H1 (cell line): Measurements from ENCODE around the gene PELI2. TPM values are rescaled to one million over a fixed set of nuclear protein-coding genes. Genes with fewer than 3 reads are reported as not detected.

Source experiments
- CTCF ChIA-PET: fragments of 300-600 bp; sonication (Branson Sonifier 250); formaldehyde crosslinking; loops from one replicate; lab custom pipeline; 2021; ENCODE audit not compliant: partially characterized antibody; lab: Charles Lee
- POLR2A ChIA-PET: fragments of 300-600 bp; sonication (Branson Sonifier 250); formaldehyde crosslinking; loops from one replicate; lab custom pipeline; 2021; ENCODE audit warnings: inconsistent platforms; ENCODE audit not compliant: partially characterized antibody; lab: Charles Lee
- DNase-seq, 2 experiments: peaks; one replicate each; pipeline versions ENCODE4 v3.0.0 to v3.0.0-alpha.2; 2010 to 2022; ENCODE audit warnings: low spot score in 2 of 2, low read depth in 1 of 2, mixed read lengths in 1 of 2
- FAIRE-seq: peaks from 2 replicates; lab custom pipeline; 2011; peaks lifted over from hg19 to GRCh38; lab: Jason Lieb, UNC
- H2AFZ ChIP-seq: 2 replicates; pipeline ENCODE4 v1.8.1; 2012; ENCODE audit warnings: low read length, inconsistent platforms
- H2AK5ac ChIP-seq: 2 replicates; pipeline ENCODE4 v1.6.1; 2013; ENCODE audit warnings: low read depth, low read length
- H2BK120ac ChIP-seq: replicated peaks from 2 replicates; pipeline ENCODE3; 2013; ENCODE audit warnings: low read depth, low read length, inconsistent platforms
- H2BK12ac ChIP-seq: 2 replicates; pipeline ENCODE4 v1.6.1; 2013; ENCODE audit warnings: low read depth, low read length
- H2BK15ac ChIP-seq: 2 replicates; pipeline ENCODE4 v1.6.1; 2013; ENCODE audit warnings: low read length
- H2BK20ac ChIP-seq: 2 replicates; pipeline ENCODE4 v1.6.1; 2013; ENCODE audit warnings: low read length
- H2BK5ac ChIP-seq: 2 replicates; pipeline ENCODE4 v1.6.1; 2013; ENCODE audit warnings: low read depth, low read length
- H3K14ac ChIP-seq: 2 replicates; pipeline ENCODE4 v1.6.1; 2013; ENCODE audit warnings: inconsistent platforms; ENCODE audit not compliant: insufficient read length
- H3K18ac ChIP-seq: 2 replicates; pipeline ENCODE4 v1.6.1; 2013; ENCODE audit warnings: low read length; ENCODE audit errors: extremely low read depth
- H3K23ac ChIP-seq: 2 replicates; pipeline ENCODE4 v1.6.1; 2013; ENCODE audit warnings: inconsistent platforms; ENCODE audit not compliant: insufficient read length
- H3K23me2 ChIP-seq: 2 replicates; pipeline ENCODE4 v1.6.1; 2013; ENCODE audit warnings: low read depth, low read length
- H3K27ac ChIP-seq: 2 replicates; pipeline ENCODE4 v1.6.1; 2011; ENCODE audit warnings: low read depth, low read length, inconsistent platforms
- H3K27me3 ChIP-seq, 4 experiments: replicated peaks in 1 of 4; 1 replicate in 1 of 4; 2 replicates in 3 of 4; pipeline versions ENCODE4 v1.6.1 to v1.8.1; 2011 to 2013; ENCODE audit warnings: low read length in 3 of 4, mild to moderate bottlenecking in 3 of 4, inconsistent platforms in 2 of 4, mixed read lengths in 2 of 4, moderate library complexity in 1 of 4; ENCODE audit not compliant: control insufficient read depth in 3 of 4, insufficient read depth in 3 of 4; ENCODE audit errors: extremely low read depth in 1 of 4
- H3K36me3 ChIP-seq, 4 experiments: 2 replicates each; pipeline versions ENCODE4 v1.6.1 to v1.8.1; 2011 to 2013; ENCODE audit warnings: mild to moderate bottlenecking in 4 of 4, low read length in 3 of 4, moderate library complexity in 2 of 4, control low read depth in 1 of 4, inconsistent platforms in 1 of 4; ENCODE audit not compliant: insufficient read depth in 4 of 4, control insufficient read depth in 2 of 4
- H3K4ac ChIP-seq: replicated peaks from 2 replicates; pipeline ENCODE3; 2013; ENCODE audit warnings: low read length, low read depth, mixed read lengths, inconsistent platforms; ENCODE audit not compliant: insufficient read length
- H3K4me1 ChIP-seq, 4 experiments: replicated peaks in 1 of 4; 1 replicate in 1 of 4; 2 replicates in 3 of 4; pipeline versions ENCODE4 v1.6.1 to v1.8.1; 2011 to 2013; ENCODE audit warnings: low read length in 3 of 4, inconsistent platforms in 2 of 4, mixed read lengths in 1 of 4; ENCODE audit not compliant: insufficient read depth in 4 of 4, control insufficient read depth in 3 of 4
- H3K4me2 ChIP-seq, 2 experiments: 2 replicates each; pipeline versions ENCODE4 v1.6.1 to v1.8.1; 2011 to 2013; ENCODE audit warnings: low read depth in 2 of 2, low read length in 2 of 2, control low read depth in 1 of 2, inconsistent platforms in 1 of 2, mild to moderate bottlenecking in 1 of 2; ENCODE audit not compliant: insufficient read depth in 1 of 2
- H3K4me3 ChIP-seq, 4 experiments: fragments of 200-600, 300-600 bp in 1 of 4; sonication (generic), shearing (Covaris generic), sonication (Bioruptor Twin) in 1 of 4; 2 replicates each; pipeline versions ENCODE4 v1.5.1 to v1.8.1; 2011 to 2016; ENCODE audit warnings: low read length in 4 of 4, low read depth in 3 of 4, control low read depth in 2 of 4, inconsistent platforms in 2 of 4, mild to moderate bottlenecking in 2 of 4, mixed read lengths in 1 of 4, moderate library complexity in 1 of 4; ENCODE audit not compliant: insufficient read depth in 2 of 4; ENCODE audit errors: extremely low read depth in 1 of 4
- H3K56ac ChIP-seq: replicated peaks from 2 replicates; pipeline ENCODE3; 2013; ENCODE audit warnings: low read depth, mild to moderate bottlenecking, mixed read lengths, low read length, inconsistent platforms; ENCODE audit not compliant: insufficient read length
- H3K79me1 ChIP-seq: 2 replicates; pipeline ENCODE4 v1.6.1; 2013; ENCODE audit warnings: low read depth, low read length, control low read depth
- H3K79me2 ChIP-seq, 2 experiments: 2 replicates each; pipeline versions ENCODE4 v1.6.1 to v1.8.1; 2012 to 2013; ENCODE audit warnings: low read length in 2 of 2, mild to moderate bottlenecking in 2 of 2, inconsistent platforms in 1 of 2; ENCODE audit not compliant: insufficient read depth in 2 of 2, control insufficient read depth in 1 of 2
- H3K9ac ChIP-seq, 4 experiments: replicated peaks in 1 of 4; 1 replicate in 1 of 4; 2 replicates in 3 of 4; pipeline versions ENCODE4 v1.6.1 to v1.8.1; 2011 to 2013; ENCODE audit warnings: low read depth in 3 of 4, low read length in 3 of 4, control low read depth in 2 of 4, mild to moderate bottlenecking in 2 of 4, moderate library complexity in 2 of 4, inconsistent platforms in 1 of 4; ENCODE audit errors: extremely low read depth in 1 of 4
- H3K9me3 ChIP-seq, 2 experiments: 2 replicates each; pipeline versions ENCODE4 v1.6.1 to v1.8.1; 2012 to 2013; ENCODE audit warnings: mild to moderate bottlenecking in 2 of 2, moderate library complexity in 2 of 2, control low read depth in 1 of 2, inconsistent platforms in 1 of 2, low read depth in 1 of 2, low read length in 1 of 2, mixed read lengths in 1 of 2; ENCODE audit not compliant: insufficient read depth in 2 of 2
- H4K20me1 ChIP-seq, 2 experiments: replicated peaks in 1 of 2; 2 replicates each; pipeline versions ENCODE3 to v1.8.1; 2011 to 2013; ENCODE audit warnings: inconsistent platforms in 2 of 2, low read length in 2 of 2, mild to moderate bottlenecking in 1 of 2; ENCODE audit not compliant: insufficient read depth in 2 of 2, control insufficient read depth in 1 of 2
- H4K5ac ChIP-seq: 2 replicates; pipeline ENCODE4 v1.6.1; 2013; ENCODE audit warnings: low read length, low read depth, mixed read lengths, inconsistent platforms; ENCODE audit not compliant: insufficient read length
- H4K8ac ChIP-seq: 2 replicates; pipeline ENCODE4 v1.8.0; 2013; ENCODE audit warnings: mild to moderate bottlenecking, moderate library complexity, low read length, inconsistent platforms; ENCODE audit not compliant: insufficient read depth; ENCODE audit errors: extremely low read depth
- H4K91ac ChIP-seq: replicated peaks from 2 replicates; pipeline ENCODE3; 2013; ENCODE audit warnings: low read length, mixed read lengths, inconsistent platforms; ENCODE audit not compliant: insufficient read length
- ASH2L ChIP-seq: fragments of 200-600, 300-600 bp; sonication (generic); IDR thresholded peaks from one replicate; pipeline ENCODE4 v1.7.1; 2017; ENCODE audit warnings: low read length
- ATF2 ChIP-seq: IDR thresholded peaks from 2 replicates; pipeline ENCODE4 v1.6.1; 2012; ENCODE audit warnings: low read length, inconsistent platforms
- BACH1 ChIP-seq: IDR thresholded peaks from 2 replicates; pipeline ENCODE4 v1.6.1; 2012; ENCODE audit warnings: low read length, improper control_type of control experiment
- CBX8 ChIP-seq: fragments of 300-800, 300-1000 bp; sonication (generic); IDR thresholded peaks from 2 replicates; pipeline ENCODE4 v1.7.1; 2016; ENCODE audit warnings: low read depth, low read length, borderline replicate concordance
- CHD1 ChIP-seq: IDR thresholded peaks from 2 replicates; pipeline ENCODE4 v1.6.1; 2012; ENCODE audit warnings: low read depth, low read length, improper control_type of control experiment
- CTBP2 ChIP-seq: IDR thresholded peaks from 2 replicates; pipeline ENCODE4 v1.7.0; 2011; ENCODE audit warnings: borderline replicate concordance, mild to moderate bottlenecking, moderate library complexity, mixed read lengths, low read length; ENCODE audit not compliant: insufficient read depth, insufficient read length
- CTCF ChIP-seq, 3 experiments: IDR thresholded peaks; 1 replicate in 2 of 3; 2 replicates in 1 of 3; pipeline versions ENCODE4 v1.5.1 to v1.6.1; 2011; ENCODE audit warnings: low read length in 3 of 3, mild to moderate bottlenecking in 3 of 3, inconsistent platforms in 2 of 3, low read depth in 1 of 3, moderate library complexity in 1 of 3; ENCODE audit not compliant: insufficient read depth in 1 of 3; ENCODE audit errors: control extremely low read depth in 1 of 3
- POLR2A ChIP-seq, 2 experiments: IDR thresholded peaks; 1 replicate in 1 of 2; 2 replicates in 1 of 2; pipeline ENCODE4 v1.6.1; 2011; ENCODE audit warnings: low read depth in 2 of 2, low read length in 2 of 2, mild to moderate bottlenecking in 2 of 2; ENCODE audit errors: control extremely low read depth in 1 of 2
- RBBP5 ChIP-seq: IDR thresholded peaks from 2 replicates; pipeline ENCODE4 v1.7.1; 2012; ENCODE audit warnings: low read depth, mild to moderate bottlenecking, inconsistent platforms, low read length, moderate library complexity, borderline replicate concordance
- WGBS, 2 experiments: shearing (Covaris generic) in 1 of 2; methylation state at CpG; one replicate each; pipeline versions ENCODE4 v1.1.6 to v1.1.7; 2013 to 2015; ENCODE audit warnings: low lambda C conversion rate in 2 of 2, mixed read lengths in 2 of 2, inconsistent platforms in 1 of 2, low coverage in 1 of 2, missing lambda C conversion rate in 1 of 2; ENCODE audit not compliant: insufficient replicate concordance in 2 of 2, insufficient coverage in 1 of 2, insufficient read length in 1 of 2; ENCODE audit errors: extremely low coverage in 1 of 2, missing lambda C conversion rate in 1 of 2; 5-methylcytosine and 5-hydroxymethylcytosine counted together
- polyA plus RNA-seq, 7 experiments: library from polyadenylated mRNA; depleted of rRNA in 3 of 7; stranded (reverse) in 5 of 7; unstranded in 2 of 7; fragments of >200 nt in 5 of 7; fragments of 200-250 nt in 2 of 7; gene quantifications; 1 replicate in 5 of 7; 2 replicates in 1 of 7; 4 replicates in 1 of 7; pipeline versions ENCODE4 v1.2.1 to v1.2.3, GENCODE V29; 2011 to 2013; ENCODE audit warnings: missing spikeins in 2 of 7, mixed read lengths in 2 of 7
- total RNA-seq: library from RNA; stranded (reverse); fragmentation: NEBNext Ultra II Directional; extraction: Animal tissue kit (Norgen Biotek cat#: 25700); gene quantifications from 2 replicates; pipeline ENCODE4 v1.2.1, GENCODE V29; 2021

The PELI2 gene
- total and polyA plus RNA-seq, 2 of the 8 experiments (the other 6 are each of a cell fraction or from before 2014, with no cell fraction given) = 14.6 to 25.7 TPM

DNA sequence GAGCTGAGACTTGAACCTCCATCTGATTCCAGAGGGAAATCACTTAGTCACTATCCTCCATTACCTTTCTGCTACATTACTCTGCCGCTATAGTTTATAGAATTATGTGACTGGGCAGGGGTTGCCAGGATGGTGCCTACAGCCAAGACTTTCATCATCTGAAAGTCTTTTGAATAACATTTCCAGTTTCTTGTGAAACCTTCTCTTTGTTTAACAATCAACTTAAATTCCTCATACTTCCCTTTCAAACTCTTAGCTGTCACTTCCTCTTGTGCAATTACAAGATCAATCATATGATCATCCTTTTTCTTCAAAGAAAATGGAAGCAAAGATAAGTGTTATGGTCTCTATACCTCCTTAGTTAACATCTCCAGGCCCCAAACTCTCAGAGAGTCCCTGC, 25.4 kb upstream of the PELI2 start:
- Histone ChIP-seq H3K27ac (no peak overlapping the region), H3K56ac (no peak overlapping the region), H3K23ac (no peak overlapping the region), H3K27me3 (no peaks in the 10 kb centered on the region), H3K4me2 (no peak overlapping the region), H4K5ac (no peak overlapping the region), H3K9ac (no peak overlapping the region), H3K4me3 (no peak overlapping the region), H2BK12ac (no peak overlapping the region), H4K20me1 (no peaks in the 10 kb centered on the region), H2AFZ (peak overlapping the region; percentile 76; the same call in 1 of the 2 replicates), H3K9me3 (no peaks in the 10 kb centered on the region), H2BK20ac (no peak overlapping the region), H3K36me3 (no peaks in the 10 kb centered on the region), H2BK15ac (no peak overlapping the region), H2BK5ac (no peak overlapping the region), H4K8ac (no peak overlapping the region), H4K91ac (no peak overlapping the region), H3K79me1 (no peaks in the 10 kb centered on the region), H3K4me1 (peaks cover 0 to 16% (median 7%) of the 10 kb centered on the region in 4 experiments; a peak in 4 of 7 replicates), H2BK120ac (no peak overlapping the region), H3K79me2 (no peaks in the 10 kb centered on the region), H3K18ac (no peak overlapping the region), H2AK5ac (no peak overlapping the region), H3K23me2 (no peaks in the 10 kb centered on the region), H3K14ac (no peak overlapping the region), H3K4ac (no peak overlapping the region)
- ChIA-PET CTCF (interaction anchor here (1.1 kb wide), 1 partner anchor 112 kb away, joined by 3 read pairs; no protein-coding TSS in a partner anchor), POLR2A (no interaction called here)
- FAIRE-seq = no peak
- DNase-seq = no peak
- TF ChIP-seq BACH1 (no peak), RBBP5 (no peak), ASH2L (no peak), CBX8 (no peak), ATF2 (no peak), CTBP2 (no peak), CHD1 (no peak), CTCF (IDR thresholded peaks at IDR 0.05; ENCODE audit: control extremely low read depth in 1 of 3, insufficient read depth in 1 of 3, low read depth in 1 of 3, low read length in 3 of 3) (no peak), POLR2A (IDR thresholded peaks at IDR 0.05; ENCODE audit: control extremely low read depth in 1 of 2, low read depth in 2 of 2, low read length in 2 of 2) (no peak)
- WGBS, 2 experiments = 91% methylated on average over 1 of the region's 1 CpG; no CpG with 5 or more reads in 1 of the 2 experiments
